Right atrium auricular region (tissue), 2 donors: ENCODE data around the gene APBA3. TPM values are rescaled to one million over a fixed set of nuclear protein-coding genes. Genes with fewer than 3 reads are reported as not detected.

ENCODE experiments used
- DNase-seq: peaks from one replicate; pipeline ENCODE4 v3.0.0-alpha.2; 2019; ENCODE audit warnings: low spot score
- H3K27ac ChIP-seq, 2 donors: fragments of 200-600 bp; sonication (generic); 1 replicate in 1 of 2; 2 replicates in 1 of 2; pipeline ENCODE4 v1.5.1; 2016 to 2019
- H3K27me3 ChIP-seq, 2 donors: fragments of 200-600 bp; sonication (generic); one replicate each; pipeline versions ENCODE4 v1.5.1 to v1.6.0; 2017 to 2019
- H3K36me3 ChIP-seq: fragments of 200-600 bp; sonication (generic); one replicate; pipeline ENCODE4 v1.5.1; 2016
- H3K4me1 ChIP-seq, 2 donors: fragments of 200-600 bp; sonication (generic); one replicate each; pipeline versions ENCODE4 v1.5.1 to v1.6.0; 2017 to 2019
- H3K4me3 ChIP-seq, 2 donors: fragments of 200-600 bp; sonication (generic); 1 replicate in 1 of 2; 2 replicates in 1 of 2; pipeline ENCODE4 v1.5.1; 2017 to 2019; ENCODE audit warnings: mild to moderate bottlenecking in 1 of 2, moderate library complexity in 1 of 2
- H3K9me3 ChIP-seq, 2 donors: fragments of 200-600 bp; sonication (generic); one replicate each; pipeline ENCODE4 v1.5.1; 2019
- total RNA-seq, 2 donors: library from RNA; depleted of rRNA; stranded (reverse); fragments of >200 nt; gene quantifications; one replicate each; pipeline ENCODE4 v1.1.0, GENCODE V29; 2016
- TF ChIP-seq, protein P1 (sequence below), 2 donors: fragments of 200-600 bp; sonication (generic); IDR thresholded peaks; one replicate each; pipeline ENCODE4 v1.5.1; 2019; ENCODE audit warnings: antibody characterized with exemption in 2 of 2

The APBA3 gene
- total RNA-seq, 2 donors from 2014 or later: 14.7 to 24.8 TPM

DNA sequence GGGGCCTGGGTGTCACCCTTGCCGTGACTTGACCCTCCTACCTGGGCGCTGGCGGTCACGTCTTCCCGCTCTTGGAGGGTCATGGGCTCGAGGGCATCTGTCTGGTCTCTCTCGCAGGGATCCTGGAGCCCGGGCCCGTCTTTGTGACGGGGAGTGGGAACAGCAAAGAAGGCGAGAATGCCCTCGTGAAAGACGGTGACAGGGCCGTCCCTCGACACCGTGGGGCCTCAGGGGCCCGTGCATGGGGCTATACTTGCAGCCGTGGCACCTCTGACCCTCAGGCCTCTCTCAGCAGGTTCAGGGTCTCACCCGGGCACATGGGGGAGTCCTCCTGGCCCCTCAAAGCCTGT lies 45.6 kb upstream of the APBA3 start:
- TF ChIP-seq, protein P1, sequence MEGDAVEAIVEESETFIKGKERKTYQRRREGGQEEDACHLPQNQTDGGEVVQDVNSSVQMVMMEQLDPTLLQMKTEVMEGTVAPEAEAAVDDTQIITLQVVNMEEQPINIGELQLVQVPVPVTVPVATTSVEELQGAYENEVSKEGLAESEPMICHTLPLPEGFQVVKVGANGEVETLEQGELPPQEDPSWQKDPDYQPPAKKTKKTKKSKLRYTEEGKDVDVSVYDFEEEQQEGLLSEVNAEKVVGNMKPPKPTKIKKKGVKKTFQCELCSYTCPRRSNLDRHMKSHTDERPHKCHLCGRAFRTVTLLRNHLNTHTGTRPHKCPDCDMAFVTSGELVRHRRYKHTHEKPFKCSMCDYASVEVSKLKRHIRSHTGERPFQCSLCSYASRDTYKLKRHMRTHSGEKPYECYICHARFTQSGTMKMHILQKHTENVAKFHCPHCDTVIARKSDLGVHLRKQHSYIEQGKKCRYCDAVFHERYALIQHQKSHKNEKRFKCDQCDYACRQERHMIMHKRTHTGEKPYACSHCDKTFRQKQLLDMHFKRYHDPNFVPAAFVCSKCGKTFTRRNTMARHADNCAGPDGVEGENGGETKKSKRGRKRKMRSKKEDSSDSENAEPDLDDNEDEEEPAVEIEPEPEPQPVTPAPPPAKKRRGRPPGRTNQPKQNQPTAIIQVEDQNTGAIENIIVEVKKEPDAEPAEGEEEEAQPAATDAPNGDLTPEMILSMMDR (IDR thresholded peaks at IDR 0.05): no peak
- DNase-seq: no peak
- H3K4me3 ChIP-seq: no peak overlapping the region

DNA sequence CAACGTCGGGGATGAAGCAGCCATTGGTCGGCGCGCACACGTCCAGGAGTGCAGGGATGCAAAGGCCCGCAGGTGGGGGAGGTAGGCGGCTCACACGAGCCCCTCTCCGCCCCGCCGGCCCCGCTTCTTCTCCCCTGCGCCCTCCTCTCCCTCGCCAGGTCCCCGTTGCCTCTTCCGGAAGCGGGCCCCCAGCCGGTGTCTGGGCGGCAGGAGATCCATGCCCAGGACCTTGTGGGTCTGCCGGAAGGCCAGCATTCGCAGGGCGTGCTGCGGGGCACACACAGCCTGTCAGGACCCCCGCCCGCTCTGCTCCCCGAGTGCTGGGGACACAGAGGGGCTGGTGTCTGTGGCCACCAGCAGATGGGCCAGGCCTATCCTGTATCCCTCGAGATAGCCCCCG lies 44.4 kb upstream of the APBA3 start:
- no peak for DNase-seq
- Histone ChIP-seq H3K4me3 (no peak overlapping the region), H3K27me3 (peaks cover 0 to 6% of the 10 kb centered on the region in 2 donors), H3K4me1 (peaks cover 0 to 11% of the 10 kb centered on the region in 2 donors), H3K36me3 (no peaks in the 10 kb centered on the region), H3K27ac (no peak overlapping the region), H3K9me3 (no peaks in the 10 kb centered on the region)
- TF ChIP-seq, protein P1 (IDR thresholded peaks at IDR 0.05): no peak

More for the DNA sequence above, 45.6 kb upstream of the APBA3 start:
- Histone ChIP-seq H3K27ac (no peak overlapping the region), H3K4me1 (no peaks in the 10 kb centered on the region), H3K36me3 (no peaks in the 10 kb centered on the region), H3K9me3 (no peaks in the 10 kb centered on the region), H3K27me3 (no peaks in the 10 kb centered on the region)

DNA sequence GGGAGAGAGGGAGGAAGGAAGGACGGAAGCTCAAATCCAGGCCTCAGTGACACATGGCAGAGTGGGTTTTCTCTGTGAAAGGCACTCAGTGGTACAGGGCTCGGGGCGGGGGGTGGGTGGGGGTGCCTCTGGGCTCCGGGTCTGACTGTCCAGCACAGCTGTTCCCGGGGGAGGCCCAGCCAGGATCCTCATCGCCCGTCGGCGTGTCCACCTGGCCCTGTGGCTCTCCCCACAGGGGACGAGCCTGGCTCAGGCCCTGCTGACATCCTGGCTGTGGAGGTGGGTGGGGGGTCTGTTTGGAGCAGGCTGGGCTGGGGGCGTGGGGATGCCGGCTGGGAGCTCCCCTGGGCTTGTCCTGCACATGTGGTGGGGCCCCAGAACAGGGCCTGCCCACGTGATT lies 42.9 kb upstream of the APBA3 start:
- TF ChIP-seq, protein P1 (IDR thresholded peaks at IDR 0.05): no peak
- H3K4me1 ChIP-seq: peaks cover 0 to 11% of the 10 kb centered on the region in 2 donors
- H3K4me3 ChIP-seq: no peak overlapping the region
- H3K27me3 ChIP-seq: peaks cover 0 to 6% of the 10 kb centered on the region in 2 donors
- H3K27ac ChIP-seq: no peak overlapping the region
- H3K36me3 ChIP-seq: no peaks in the 10 kb centered on the region
- DNase-seq: no peak
- no peaks in the 10 kb centered on the region for H3K9me3 ChIP-seq

DNA sequence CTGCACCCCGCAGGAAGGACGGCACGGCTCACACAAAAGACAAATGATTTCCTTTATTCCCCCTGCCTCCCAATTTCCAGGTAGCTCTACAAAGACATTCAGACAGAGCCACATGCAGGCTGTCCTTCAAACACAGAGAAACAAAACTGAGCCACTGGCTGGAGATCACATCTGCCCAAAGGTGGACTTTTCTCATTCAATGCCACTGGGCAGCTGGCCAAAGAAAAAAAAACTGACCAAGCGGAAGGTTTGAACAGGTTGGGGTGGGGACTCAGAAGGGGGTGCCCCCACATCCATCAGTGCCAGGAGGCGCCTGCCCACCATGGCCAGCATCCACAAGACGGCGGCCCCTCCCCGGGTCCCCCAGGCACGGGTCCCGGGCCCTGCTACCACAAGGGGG lies 42.5 kb upstream of the APBA3 start:
- H3K4me1 ChIP-seq: peaks cover 0 to 11% of the 10 kb centered on the region in 2 donors
- TF ChIP-seq, protein P1 (IDR thresholded peaks at IDR 0.05): no peak
- peaks cover 0 to 6% of the 10 kb centered on the region in 2 donors for H3K27me3 ChIP-seq
- no peak for DNase-seq
- no peaks in the 10 kb centered on the region for H3K36me3 ChIP-seq
- H3K9me3 ChIP-seq: no peaks in the 10 kb centered on the region
- H3K4me3 ChIP-seq: no peak overlapping the region
- no peak overlapping the region for H3K27ac ChIP-seq

DNA sequence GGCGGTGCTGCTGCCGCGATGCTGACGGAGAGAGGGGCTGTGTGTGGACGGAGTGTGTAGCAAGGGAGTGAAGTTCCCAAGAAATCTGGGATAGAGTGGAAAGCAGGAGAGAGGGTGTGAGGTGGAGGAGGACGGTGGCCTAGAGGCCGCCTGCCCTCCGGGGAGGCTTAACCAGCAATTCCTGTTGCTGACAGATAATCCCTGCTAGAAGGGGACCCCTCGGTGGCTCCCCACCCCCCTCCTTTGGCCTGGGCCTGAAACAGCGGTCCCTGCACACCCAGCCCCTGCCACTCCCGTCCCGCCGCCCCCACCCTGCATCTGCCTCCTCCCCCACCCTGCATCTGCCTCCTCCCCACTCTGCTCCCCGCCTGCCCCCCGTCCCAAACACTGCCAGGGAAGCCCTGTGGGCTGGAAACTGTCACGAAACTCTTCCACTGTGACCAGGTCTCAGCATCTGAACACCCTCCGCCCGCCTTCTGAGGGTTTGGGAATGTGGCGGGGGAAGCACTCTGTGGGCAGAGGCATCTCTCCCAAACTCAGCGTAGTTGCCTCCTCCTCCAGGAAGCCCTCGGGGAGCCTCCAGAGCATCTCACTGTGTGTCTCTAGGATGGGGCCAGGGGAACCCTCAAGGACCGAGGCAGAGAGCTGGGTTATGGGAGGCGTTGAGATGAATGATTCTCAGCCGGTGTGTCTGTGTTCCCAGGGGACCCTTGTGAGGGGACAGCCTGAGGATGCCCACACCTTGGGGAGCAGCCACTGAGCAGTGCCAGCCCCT lies 41.8 kb upstream of the APBA3 start:
- no peak overlapping the region for H3K27ac ChIP-seq
- no peak for DNase-seq
- no peaks in the 10 kb centered on the region for H3K9me3 ChIP-seq
- H3K36me3 ChIP-seq: no peaks in the 10 kb centered on the region
- peaks cover 0 to 11% of the 10 kb centered on the region in 2 donors for H3K4me1 ChIP-seq
- no peak overlapping the region for H3K4me3 ChIP-seq
- TF ChIP-seq, protein P1 (IDR thresholded peaks at IDR 0.05): no peak
- peaks cover 0 to 6% of the 10 kb centered on the region in 2 donors for H3K27me3 ChIP-seq
